ENCODE data around the gene CPED1. TPM values are rescaled to one million over a fixed set of nuclear protein-coding genes. Genes with fewer than 3 reads are reported as not detected.

CPED1 gene
- total RNA-seq, 2 experiments from 2014 or later: not detected

DNA sequence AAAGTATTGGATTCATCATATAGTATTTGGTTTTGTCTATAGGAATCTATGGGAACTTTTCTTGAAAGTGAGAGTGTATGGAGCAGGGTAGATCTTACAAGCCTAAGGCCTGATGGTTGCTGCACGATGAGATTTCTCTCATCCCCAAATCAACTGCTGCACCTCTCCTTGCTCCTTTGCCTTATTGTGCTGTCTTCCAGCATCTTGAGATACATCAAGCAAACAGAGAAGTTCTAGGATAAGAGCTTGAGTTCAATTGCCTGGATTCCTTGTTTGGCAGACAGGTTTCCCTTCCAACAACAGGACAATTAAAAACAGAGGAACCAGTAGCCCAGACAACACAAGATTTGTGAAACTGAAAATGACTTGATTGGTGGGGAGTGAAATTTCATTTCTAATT is 56.6 kb downstream of the CPED1 start:
- Histone ChIP-seq H3K9me2 (ENCODE audit: insufficient read depth, low read length) (no peaks in the 10 kb centered on the region), H3K9me3 (ENCODE audit: low read length) (no peaks in the 10 kb centered on the region), H3K79me2 (ENCODE audit: insufficient read depth, low read depth, low read length) (no peaks in the 10 kb centered on the region), H2AFZ (ENCODE audit: low read length) (no peak overlapping the region), H3K4me2 (ENCODE audit: low read length) (no peak overlapping the region), H3K4me3 (ENCODE audit: low read depth, low read length, poor library complexity, severe bottlenecking) (no peak overlapping the region), H3K27ac (ENCODE audit: low read depth, low read length, poor library complexity, severe bottlenecking) (no peak overlapping the region), H3K4me1 (ENCODE audit: insufficient read depth, low read length, poor library complexity, severe bottlenecking) (no peaks in the 10 kb centered on the region), H4K20me1 (ENCODE audit: insufficient read depth, low read length) (no peaks in the 10 kb centered on the region), H3K36me3 (ENCODE audit: insufficient read depth, low read length) (no peaks in the 10 kb centered on the region)
- intact Hi-C loops (cut with micrococcal nuclease; ENCODE audit: unreplicated experiment): no loop called here
- POLR2A ChIA-PET: interaction anchor here (0.7 kb wide), 2 partner anchors 21 to 35 kb away, joined by 3 to 7 read pairs; no protein-coding TSS in a partner anchor
- TF ChIP-seq CTCF (conservative IDR thresholded peaks at IDR 0.05; ENCODE audit: low read length) (no peak), EZH2phosphoT487 (IDR thresholded peaks at IDR 0.05; ENCODE audit: borderline replicate concordance, low read depth, low read length) (no peak)
- CTCF ChIA-PET (ENCODE audit: unreplicated experiment): no interaction called here
- BruUV-seq (replicated peaks): no TSS peak
- no peak for DNase-seq (ENCODE audit: low spot score)

- Histone ChIP-seq H2AFZ (ENCODE audit: low read length) (no peak overlapping the region), H3K36me3 (ENCODE audit: insufficient read depth, low read length) (no peaks in the 10 kb centered on the region), H3K79me2 (ENCODE audit: insufficient read depth, low read depth, low read length) (no peaks in the 10 kb centered on the region), H3K27ac (ENCODE audit: low read depth, low read length, poor library complexity, severe bottlenecking) (no peak overlapping the region), H3K4me2 (ENCODE audit: low read length) (no peak overlapping the region), H3K4me1 (ENCODE audit: insufficient read depth, low read length, poor library complexity, severe bottlenecking) (no peaks in the 10 kb centered on the region), H3K9me3 (ENCODE audit: low read length) (no peaks in the 10 kb centered on the region), H4K20me1 (ENCODE audit: insufficient read depth, low read length) (no peaks in the 10 kb centered on the region), H3K9me2 (ENCODE audit: insufficient read depth, low read length) (no peaks in the 10 kb centered on the region), H3K4me3 (ENCODE audit: low read depth, low read length, poor library complexity, severe bottlenecking) (no peak overlapping the region)
- no TSS peak for BruUV-seq (replicated peaks)
- POLR2A ChIA-PET: interaction anchor here (0.7 kb wide), 1 partner anchor 37 kb away, joined by 8 read pairs; no protein-coding TSS in a partner anchor
- TF ChIP-seq CTCF (conservative IDR thresholded peaks at IDR 0.05; ENCODE audit: low read length): no peak
- no peak for TF ChIP-seq EZH2phosphoT487 (IDR thresholded peaks at IDR 0.05; ENCODE audit: borderline replicate concordance, low read depth, low read length)
- CTCF ChIA-PET (ENCODE audit: unreplicated experiment): no interaction called here
- intact Hi-C loops (cut with micrococcal nuclease; ENCODE audit: unreplicated experiment): no loop called here
- DNase-seq (ENCODE audit: low spot score): no peak
Observed at GRCh38 chr7:121046009-121046408, 57.5 kb downstream of the CPED1 start.

- no TSS peak for BruUV-seq (replicated peaks)
- Histone ChIP-seq H3K4me3 (ENCODE audit: low read depth, low read length, poor library complexity, severe bottlenecking) (no peak overlapping the region), H3K79me2 (ENCODE audit: insufficient read depth, low read depth, low read length) (no peaks in the 10 kb centered on the region), H3K4me2 (ENCODE audit: low read length) (no peak overlapping the region), H3K9me3 (ENCODE audit: low read length) (no peaks in the 10 kb centered on the region), H2AFZ (ENCODE audit: low read length) (no peak overlapping the region), H3K9me2 (ENCODE audit: insufficient read depth, low read length) (no peaks in the 10 kb centered on the region), H3K27ac (ENCODE audit: low read depth, low read length, poor library complexity, severe bottlenecking) (no peak overlapping the region), H3K4me1 (ENCODE audit: insufficient read depth, low read length, poor library complexity, severe bottlenecking) (no peaks in the 10 kb centered on the region), H4K20me1 (ENCODE audit: insufficient read depth, low read length) (no peaks in the 10 kb centered on the region), H3K36me3 (ENCODE audit: insufficient read depth, low read length) (no peaks in the 10 kb centered on the region)
- ChIA-PET CTCF (ENCODE audit: unreplicated experiment) (no interaction called here), POLR2A (interaction anchor here (0.7 kb wide), 1 partner anchor 38 kb away, joined by 8 read pairs; no protein-coding TSS in a partner anchor)
- intact Hi-C loops (cut with micrococcal nuclease; ENCODE audit: unreplicated experiment): no loop called here
- DNase-seq (ENCODE audit: low spot score): no peak
- no peak for TF ChIP-seq EZH2phosphoT487 (IDR thresholded peaks at IDR 0.05; ENCODE audit: borderline replicate concordance, low read depth, low read length)
- no peak for TF ChIP-seq CTCF (conservative IDR thresholded peaks at IDR 0.05; ENCODE audit: low read length)
Observed at GRCh38 chr7:121046893-121047468, 58.5 kb downstream of the CPED1 start.

All from OCI-LY7 (cell line).